Ovary (tissue), 3 donors: ENCODE data around the gene TM4SF1.

ENCODE experiments used
- POLR2A ChIP-seq: fragments of 450-650 bp; IDR thresholded peaks from one replicate; pipeline ENCODE4 v1.6.1; 2017; ENCODE audit warnings: antibody characterized with exemption, mild to moderate bottlenecking, moderate library complexity
- TF ChIP-seq, protein P1 (sequence below), 3 donors: fragments of 450-650 bp in 2 of 3; fragments of 200-600 bp in 1 of 3; IDR thresholded peaks; one replicate each; pipeline versions ENCODE4 v1.5.1 to v1.8.0; 2016 to 2022; ENCODE audit warnings: antibody characterized with exemption in 3 of 3, mild to moderate bottlenecking in 1 of 3
- donor health status: DM: no; HTN: no; CAD: no.

DNA sequence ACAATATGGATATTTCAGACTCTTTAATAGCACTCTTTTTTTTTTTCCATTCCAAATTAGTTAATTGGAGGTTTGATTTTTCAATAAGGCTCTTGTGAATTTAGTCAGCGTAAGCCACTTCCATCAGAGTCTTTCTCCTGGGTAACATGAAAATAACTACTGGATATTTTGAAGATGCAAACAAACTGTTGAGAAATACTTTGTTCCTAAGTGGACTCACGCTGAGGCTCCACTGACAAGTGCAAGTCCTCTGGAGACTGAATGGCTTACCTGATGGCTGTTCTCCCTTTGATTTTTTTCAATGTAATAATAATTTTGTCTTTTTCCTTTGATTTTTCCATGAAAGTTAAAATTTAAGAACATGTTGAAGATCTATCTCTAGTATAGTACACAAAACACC is 26.0 kb upstream of the TM4SF1 start:
- TF ChIP-seq, protein P1, sequence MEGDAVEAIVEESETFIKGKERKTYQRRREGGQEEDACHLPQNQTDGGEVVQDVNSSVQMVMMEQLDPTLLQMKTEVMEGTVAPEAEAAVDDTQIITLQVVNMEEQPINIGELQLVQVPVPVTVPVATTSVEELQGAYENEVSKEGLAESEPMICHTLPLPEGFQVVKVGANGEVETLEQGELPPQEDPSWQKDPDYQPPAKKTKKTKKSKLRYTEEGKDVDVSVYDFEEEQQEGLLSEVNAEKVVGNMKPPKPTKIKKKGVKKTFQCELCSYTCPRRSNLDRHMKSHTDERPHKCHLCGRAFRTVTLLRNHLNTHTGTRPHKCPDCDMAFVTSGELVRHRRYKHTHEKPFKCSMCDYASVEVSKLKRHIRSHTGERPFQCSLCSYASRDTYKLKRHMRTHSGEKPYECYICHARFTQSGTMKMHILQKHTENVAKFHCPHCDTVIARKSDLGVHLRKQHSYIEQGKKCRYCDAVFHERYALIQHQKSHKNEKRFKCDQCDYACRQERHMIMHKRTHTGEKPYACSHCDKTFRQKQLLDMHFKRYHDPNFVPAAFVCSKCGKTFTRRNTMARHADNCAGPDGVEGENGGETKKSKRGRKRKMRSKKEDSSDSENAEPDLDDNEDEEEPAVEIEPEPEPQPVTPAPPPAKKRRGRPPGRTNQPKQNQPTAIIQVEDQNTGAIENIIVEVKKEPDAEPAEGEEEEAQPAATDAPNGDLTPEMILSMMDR (IDR thresholded peaks at IDR 0.05): no peak
- no peak for TF ChIP-seq POLR2A
